Kidney epithelial cell (primary cell): Measurements from ENCODE around the gene L3MBTL2. TPM values are rescaled to one million over a fixed set of nuclear protein-coding genes. Genes with fewer than 3 reads are reported as not detected.
"Not testable (repeated sequence)": the region's sequence is repeated elsewhere in the genome, so short reads cannot be mapped to it uniquely, and the experiment has no call there.

Experiments
- DNase-seq: peaks from one replicate; pipeline ENCODE4 v3.0.0-alpha.2; 2010; ENCODE audit warnings: low read depth
- H3K27me3 ChIP-seq: 2 replicates; pipeline ENCODE4 v1.6.0; 2011; ENCODE audit warnings: low read length; ENCODE audit not compliant: control insufficient read depth, insufficient read depth
- H3K36me3 ChIP-seq: 2 replicates; pipeline ENCODE4 v1.5.1; 2011; ENCODE audit warnings: low read length; ENCODE audit not compliant: control insufficient read depth, insufficient read depth
- H3K4me3 ChIP-seq: 2 replicates; pipeline ENCODE4 v1.5.1; 2011; ENCODE audit warnings: low read depth, mild to moderate bottlenecking, control low read depth, low read length
- total RNA-seq: library from RNA; depleted of rRNA; stranded (reverse); fragments of >200 nt; gene quantifications from 2 replicates; pipeline ENCODE4 v1.2.3, GENCODE V29; 2015
- TF ChIP-seq, protein P1 (sequence below): IDR thresholded peaks from 2 replicates; pipeline ENCODE4 v1.5.1; 2011; ENCODE audit warnings: mild to moderate bottlenecking, moderate library complexity, low read length, control low read depth, inconsistent platforms; ENCODE audit not compliant: insufficient read depth, poor library complexity, severe bottlenecking

Gene L3MBTL2
- total RNA-seq, 1 donor from 2014 or later, result 28.5 TPM

DNA sequence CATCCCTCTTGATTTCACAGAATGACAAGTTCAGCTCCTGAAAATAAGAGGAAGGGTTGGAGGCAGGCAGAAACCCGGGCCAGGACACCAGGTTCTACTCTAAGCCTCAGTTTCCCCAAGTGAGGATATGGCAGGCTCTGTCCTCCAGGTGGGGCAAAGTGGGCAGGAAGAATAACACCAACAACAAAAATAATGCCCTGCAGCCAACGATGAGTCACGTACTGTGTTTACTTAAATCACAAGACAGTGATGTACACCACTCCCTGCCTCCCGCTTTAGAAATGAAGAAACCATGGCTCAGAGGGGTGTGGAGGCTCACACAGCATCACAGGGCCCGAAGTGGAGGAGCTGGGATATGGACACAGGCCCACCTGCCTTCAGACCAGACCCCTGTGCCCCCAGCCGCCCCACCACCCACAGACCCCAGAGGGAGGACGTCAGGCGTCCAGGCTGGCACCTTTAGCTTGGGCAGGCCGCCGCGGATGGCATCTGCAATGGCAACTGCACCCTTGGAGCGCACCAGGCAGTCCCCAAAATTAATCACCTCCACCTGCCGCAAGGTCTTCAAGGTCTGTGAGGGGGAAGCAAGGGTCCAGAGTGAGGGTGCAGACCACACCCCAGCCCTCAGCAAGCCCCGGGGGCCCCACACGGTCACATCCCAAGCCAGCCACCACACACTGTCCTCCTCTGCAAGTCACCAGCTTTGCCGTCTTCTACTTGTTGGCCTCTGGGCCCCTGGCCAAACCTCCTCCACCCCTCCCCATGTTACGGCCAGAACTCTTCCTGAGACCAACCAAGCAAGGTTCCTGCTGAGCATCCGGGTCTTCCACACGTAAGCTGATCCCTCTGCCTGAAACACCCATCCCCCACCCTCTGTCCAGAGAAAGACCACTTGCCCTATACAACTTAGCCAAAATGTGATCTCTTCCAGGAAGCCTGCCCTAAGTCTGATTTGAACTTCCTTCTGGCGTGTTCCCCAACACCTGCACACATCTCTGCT is 51.4 kb downstream of the L3MBTL2 start:
- Histone ChIP-seq H3K27me3 (no peaks in the 10 kb centered on the region), H3K36me3 (peaks cover 8% of the 10 kb centered on the region), H3K4me3 (no peak overlapping the region)
- DNase-seq, result peak; percentile 44
- TF ChIP-seq, protein P1, sequence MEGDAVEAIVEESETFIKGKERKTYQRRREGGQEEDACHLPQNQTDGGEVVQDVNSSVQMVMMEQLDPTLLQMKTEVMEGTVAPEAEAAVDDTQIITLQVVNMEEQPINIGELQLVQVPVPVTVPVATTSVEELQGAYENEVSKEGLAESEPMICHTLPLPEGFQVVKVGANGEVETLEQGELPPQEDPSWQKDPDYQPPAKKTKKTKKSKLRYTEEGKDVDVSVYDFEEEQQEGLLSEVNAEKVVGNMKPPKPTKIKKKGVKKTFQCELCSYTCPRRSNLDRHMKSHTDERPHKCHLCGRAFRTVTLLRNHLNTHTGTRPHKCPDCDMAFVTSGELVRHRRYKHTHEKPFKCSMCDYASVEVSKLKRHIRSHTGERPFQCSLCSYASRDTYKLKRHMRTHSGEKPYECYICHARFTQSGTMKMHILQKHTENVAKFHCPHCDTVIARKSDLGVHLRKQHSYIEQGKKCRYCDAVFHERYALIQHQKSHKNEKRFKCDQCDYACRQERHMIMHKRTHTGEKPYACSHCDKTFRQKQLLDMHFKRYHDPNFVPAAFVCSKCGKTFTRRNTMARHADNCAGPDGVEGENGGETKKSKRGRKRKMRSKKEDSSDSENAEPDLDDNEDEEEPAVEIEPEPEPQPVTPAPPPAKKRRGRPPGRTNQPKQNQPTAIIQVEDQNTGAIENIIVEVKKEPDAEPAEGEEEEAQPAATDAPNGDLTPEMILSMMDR, result no peak

DNA sequence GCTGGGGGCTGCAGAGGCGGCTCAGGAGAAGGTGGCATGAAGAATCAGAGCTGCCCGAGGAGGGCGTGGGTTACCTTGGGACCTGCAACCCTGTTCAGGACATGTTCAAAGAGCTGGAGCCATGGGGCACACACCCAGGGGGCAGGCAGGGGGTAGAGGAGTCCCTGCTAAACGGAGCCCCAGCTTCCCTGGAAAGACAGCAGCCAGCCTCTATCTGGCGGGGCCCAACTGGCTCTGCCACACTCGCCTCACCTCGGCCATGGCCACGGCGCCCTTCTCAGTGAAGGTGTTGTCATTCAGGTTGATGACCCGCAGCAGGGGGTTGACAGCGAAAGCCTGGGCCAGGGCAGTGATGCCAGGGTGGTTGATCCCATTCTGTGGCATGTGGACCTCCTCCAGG is 52.6 kb downstream of the L3MBTL2 start:
- TF ChIP-seq, protein P1, result no peak
- no peak for DNase-seq
- peaks cover 12% of the 10 kb centered on the region for H3K36me3 ChIP-seq

DNA sequence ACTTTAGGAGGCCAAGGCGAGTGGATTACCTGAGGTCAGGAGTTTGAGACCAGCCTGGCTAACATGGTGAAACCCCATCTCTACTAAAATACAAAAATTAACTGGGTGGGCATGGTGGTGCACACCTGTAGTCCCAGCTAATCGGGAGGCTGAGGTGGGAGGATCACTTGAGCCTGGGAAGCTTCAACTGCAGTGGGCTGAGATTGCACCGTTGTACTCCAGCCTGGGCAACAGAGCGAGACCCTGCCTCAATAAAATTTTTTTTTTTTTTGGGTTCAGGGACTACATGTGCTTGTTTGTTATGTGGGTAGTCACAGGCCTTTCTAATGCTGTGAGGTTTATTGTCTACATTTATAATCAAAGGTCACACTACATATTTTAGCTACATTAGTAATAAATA is 54.6 kb downstream of the L3MBTL2 start:
- not testable (repeated sequence) for H3K4me3 ChIP-seq, DNase-seq, H3K27me3 ChIP-seq, H3K36me3 ChIP-seq

More for the DNA sequence above, 52.6 kb downstream of the L3MBTL2 start:
- Histone ChIP-seq H3K27me3 (no peaks in the 10 kb centered on the region), H3K4me3 (no peak overlapping the region)

DNA sequence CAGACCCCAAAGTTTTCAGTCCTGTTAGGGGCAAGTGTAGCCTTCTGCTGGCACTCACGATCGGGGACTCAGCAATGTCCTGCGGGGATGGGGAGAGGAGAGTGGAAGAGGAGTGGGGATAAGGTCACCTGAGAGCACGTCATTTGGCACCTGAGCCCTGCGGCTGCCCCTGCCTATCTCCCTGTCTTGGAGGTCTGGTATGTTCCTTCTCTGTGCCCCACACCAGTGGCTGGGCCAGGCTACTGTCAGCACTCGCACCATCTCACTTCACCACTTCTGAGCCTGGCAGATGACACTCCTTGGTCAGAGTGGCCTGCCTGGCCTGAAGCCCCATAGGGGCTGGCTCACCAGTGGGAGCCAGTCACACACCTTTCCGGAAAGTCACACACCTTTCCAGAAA is 55.8 kb downstream of the L3MBTL2 start:
- TF ChIP-seq, protein P1, result no peak
- H3K36me3 ChIP-seq, result peaks cover 8% of the 10 kb centered on the region
- no peak for DNase-seq
- no peak overlapping the region for H3K4me3 ChIP-seq
- no peaks in the 10 kb centered on the region for H3K27me3 ChIP-seq

DNA sequence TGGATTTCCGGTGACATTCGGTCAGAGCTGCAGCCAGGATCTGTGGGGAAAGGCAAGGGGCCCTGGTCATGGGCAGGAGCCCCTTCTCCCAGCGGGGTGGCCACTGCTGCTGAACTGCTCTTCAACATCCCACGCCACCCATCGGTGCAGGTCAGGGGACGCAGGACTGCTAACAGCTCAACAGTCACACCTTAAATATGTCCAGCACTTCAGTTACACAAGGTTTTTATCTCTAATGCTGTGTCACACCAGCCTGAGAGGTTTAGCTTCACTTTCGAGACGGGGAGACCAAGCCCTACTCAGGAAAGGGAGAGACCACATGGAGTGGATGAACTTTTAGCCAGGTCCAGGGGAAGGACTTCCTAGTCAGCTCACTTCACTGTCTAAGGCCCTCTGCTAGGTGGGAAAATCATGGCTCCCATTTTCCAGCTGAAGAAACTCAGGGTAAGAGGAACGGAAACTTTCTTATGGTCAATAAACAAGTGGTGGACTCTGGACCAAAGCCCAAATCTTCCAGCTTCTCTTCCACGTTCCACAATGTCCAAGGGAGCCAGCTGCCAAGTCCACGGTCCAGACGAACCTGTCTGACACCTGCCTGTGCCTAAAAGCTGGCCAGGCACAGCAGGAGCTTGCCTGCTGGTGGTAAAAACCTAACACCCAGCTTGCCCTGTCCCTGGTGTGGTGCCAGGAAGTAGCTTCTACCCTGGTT is 56.6 kb downstream of the L3MBTL2 start:
- H3K36me3 ChIP-seq, result peaks cover 8% of the 10 kb centered on the region
- H3K27me3 ChIP-seq, result no peaks in the 10 kb centered on the region
- TF ChIP-seq, protein P1, result no peak
- no peak overlapping the region for H3K4me3 ChIP-seq
- no peak for DNase-seq

DNA sequence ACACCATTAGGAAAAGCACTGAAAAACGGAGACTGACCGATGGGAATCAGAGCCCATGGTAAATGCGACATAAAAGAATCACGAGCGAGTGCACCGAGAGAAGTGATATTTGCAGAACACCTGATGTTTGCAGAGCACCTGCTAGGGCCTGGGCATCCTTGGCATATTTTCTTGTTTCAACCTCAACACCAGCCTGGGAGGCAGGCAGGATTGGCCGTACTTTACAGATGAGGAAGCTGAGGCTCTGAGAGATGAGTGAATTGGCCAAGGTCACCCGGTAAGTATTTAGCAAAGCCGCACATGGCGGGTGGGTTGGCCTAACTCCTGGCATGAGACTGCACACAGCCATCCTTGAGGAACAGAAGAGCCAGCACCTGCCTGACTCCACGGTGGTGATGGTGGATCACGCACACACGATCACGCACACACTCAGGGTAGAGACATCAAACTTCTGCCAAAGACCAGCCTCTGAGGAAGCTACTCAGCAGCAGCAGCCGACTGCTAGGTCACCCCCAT is 57.2 kb downstream of the L3MBTL2 start:
- DNase-seq, result no peak
- H3K4me3 ChIP-seq, result no peak overlapping the region
- H3K27me3 ChIP-seq, result no peaks in the 10 kb centered on the region
- H3K36me3 ChIP-seq, result peaks cover 7% of the 10 kb centered on the region
- TF ChIP-seq, protein P1, result no peak
